Activated CD8-positive, alpha-beta T cell treated with anti-CD3 and anti-CD28 coated beads, Interleukin-2, amount 10 ng/mL, durations not matched to agents 7 days and 5 days (primary cell): ENCODE results near the gene NECAB3. TPM values are rescaled to one million over a fixed set of nuclear protein-coding genes. Genes with fewer than 3 reads are reported as not detected.

ENCODE experiments used
- ATAC-seq: fragments of 150-1000 bp; cut with Tn5 transposase; one replicate; pipeline ENCODE4 v1.10.0; 2021; ENCODE audit warnings: moderate library complexity
- CTCF ChIA-PET: fragments of 350-600 bp; sonication (Branson Sonifier 250); formaldehyde crosslinking; loops from one replicate; lab custom pipeline; 2021; ENCODE audit warnings: antibody characterized with exemption; lab: Charles Lee
- POLR2A ChIA-PET: fragments of 350-600 bp; sonication (Branson Sonifier 250); formaldehyde crosslinking; loops from one replicate; lab custom pipeline; 2021; ENCODE audit warnings: antibody characterized with exemption; lab: Charles Lee
- DNase-seq: peaks from one replicate; pipeline ENCODE4 v3.0.0-alpha.2; 2020
- H3K27ac Mint-ChIP-seq: one replicate; pipeline ENCODE4 v1.8.0; 2021; ENCODE audit warnings: mild to moderate bottlenecking, mixed read lengths
- H3K27me3 Mint-ChIP-seq: one replicate; pipeline ENCODE4 v1.8.0; 2021; ENCODE audit warnings: low read depth, mixed read lengths
- H3K36me3 Mint-ChIP-seq: one replicate; pipeline ENCODE4 v1.8.0; 2021; ENCODE audit warnings: low read depth, mixed read lengths
- H3K4me1 Mint-ChIP-seq: one replicate; pipeline ENCODE4 v1.8.0; 2021; ENCODE audit warnings: low read depth, mixed read lengths
- H3K4me3 Mint-ChIP-seq: one replicate; pipeline ENCODE4 v1.8.0; 2021; ENCODE audit warnings: mild to moderate bottlenecking, mixed read lengths
- H3K9me3 Mint-ChIP-seq: one replicate; pipeline ENCODE4 v1.8.0; 2022; ENCODE audit warnings: mixed read lengths; ENCODE audit not compliant: insufficient read depth
- total RNA-seq, 2 experiments: library from RNA; stranded (reverse); gene quantifications; one replicate each; pipeline ENCODE4 v1.2.3, GENCODE V29; 2021

NECAB3 gene
- total RNA-seq, 2 experiments from 2014 or later: 28.4 to 38.2 TPM

DNA sequence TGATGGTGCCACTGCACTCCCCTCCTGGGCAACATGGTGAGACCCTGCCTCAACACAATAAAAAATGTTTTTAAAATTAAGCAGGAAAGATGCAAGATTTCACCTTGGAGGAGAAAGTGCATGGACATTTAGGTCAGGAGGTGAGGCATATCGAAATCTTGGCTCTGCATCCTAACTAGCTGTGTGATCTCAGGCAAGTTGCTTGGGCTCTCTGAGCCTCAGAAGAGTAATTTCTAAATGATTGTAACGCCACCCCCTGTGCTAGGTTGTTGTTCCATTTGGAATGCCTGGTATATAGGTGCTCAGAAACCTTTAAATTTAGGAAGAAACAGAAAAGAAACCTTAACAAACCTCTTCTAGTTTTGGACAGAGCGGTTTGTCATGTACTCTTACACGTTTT, 48.0 kb downstream of the NECAB3 start:
- ChIA-PET POLR2A (no interaction called here), CTCF (no interaction called here)
- no peaks in the 10 kb centered on the region for H3K27me3 Mint-ChIP-seq
- no peak overlapping the region for H3K27ac Mint-ChIP-seq
- DNase-seq (no peak), ATAC-seq (no peak)
- peaks cover 51% of the 10 kb centered on the region for H3K36me3 Mint-ChIP-seq
- peaks cover 7% of the 10 kb centered on the region for H3K4me1 Mint-ChIP-seq
- H3K9me3 Mint-ChIP-seq: no peaks in the 10 kb centered on the region
- H3K4me3 Mint-ChIP-seq: no peak overlapping the region

- Mint-ChIP-seq H3K4me1 (peaks cover 7% of the 10 kb centered on the region), H3K4me3 (no peak overlapping the region), H3K27ac (peak overlapping the region; percentile 22), H3K9me3 (no peaks in the 10 kb centered on the region), H3K27me3 (no peaks in the 10 kb centered on the region), H3K36me3 (peaks cover 39% of the 10 kb centered on the region)
- ChIA-PET CTCF (no interaction called here), POLR2A (no interaction called here)
- ATAC-seq (no peak), DNase-seq (no peak)
Measured at GRCh38 chr20:33624399-33624798, 49.8 kb downstream of the NECAB3 start.

DNA sequence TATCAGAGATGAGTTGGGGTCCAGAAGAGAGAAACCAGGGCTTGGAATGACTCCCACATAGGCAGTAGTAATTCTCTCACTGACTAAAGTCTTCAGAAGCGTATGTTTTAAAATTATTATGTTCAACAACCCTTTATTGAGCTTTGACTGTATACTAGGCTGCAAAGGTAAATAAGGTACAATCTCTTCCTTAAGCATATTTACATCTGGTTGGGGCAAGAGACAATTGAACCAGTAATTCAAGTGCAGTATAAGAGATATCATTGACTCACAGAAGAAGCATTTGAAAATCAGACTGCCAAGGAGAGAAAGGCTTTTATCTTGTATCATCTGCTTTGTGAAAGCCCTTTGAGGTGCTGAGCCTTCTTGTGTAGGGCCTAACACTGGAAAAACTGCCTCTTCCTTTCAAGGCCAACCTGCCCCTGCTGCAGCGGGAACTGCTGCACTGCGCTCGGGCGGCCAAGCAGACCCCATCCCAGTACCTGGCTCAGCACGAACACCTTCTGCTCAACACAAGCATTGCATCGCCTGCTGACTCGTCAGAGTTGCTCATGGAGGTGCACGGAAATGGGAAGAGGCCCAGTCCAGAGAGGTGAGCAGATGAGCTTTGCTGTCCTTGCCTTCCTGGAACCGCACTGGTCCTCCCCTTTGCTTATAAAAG, 51.4 kb downstream of the NECAB3 start:
- peaks cover 7% of the 10 kb centered on the region for H3K4me1 Mint-ChIP-seq
- H3K27ac Mint-ChIP-seq: no peak overlapping the region
- peaks cover 31% of the 10 kb centered on the region for H3K36me3 Mint-ChIP-seq
- ChIA-PET CTCF (interaction anchor here (1.1 kb wide), 1 partner anchor 11 kb away, joined by 3 read pairs; no protein-coding TSS in a partner anchor), POLR2A (no interaction called here)
- no peaks in the 10 kb centered on the region for H3K27me3 Mint-ChIP-seq
- DNase-seq (no peak), ATAC-seq (no peak)
- H3K9me3 Mint-ChIP-seq: no peaks in the 10 kb centered on the region
- no peak overlapping the region for H3K4me3 Mint-ChIP-seq

DNA sequence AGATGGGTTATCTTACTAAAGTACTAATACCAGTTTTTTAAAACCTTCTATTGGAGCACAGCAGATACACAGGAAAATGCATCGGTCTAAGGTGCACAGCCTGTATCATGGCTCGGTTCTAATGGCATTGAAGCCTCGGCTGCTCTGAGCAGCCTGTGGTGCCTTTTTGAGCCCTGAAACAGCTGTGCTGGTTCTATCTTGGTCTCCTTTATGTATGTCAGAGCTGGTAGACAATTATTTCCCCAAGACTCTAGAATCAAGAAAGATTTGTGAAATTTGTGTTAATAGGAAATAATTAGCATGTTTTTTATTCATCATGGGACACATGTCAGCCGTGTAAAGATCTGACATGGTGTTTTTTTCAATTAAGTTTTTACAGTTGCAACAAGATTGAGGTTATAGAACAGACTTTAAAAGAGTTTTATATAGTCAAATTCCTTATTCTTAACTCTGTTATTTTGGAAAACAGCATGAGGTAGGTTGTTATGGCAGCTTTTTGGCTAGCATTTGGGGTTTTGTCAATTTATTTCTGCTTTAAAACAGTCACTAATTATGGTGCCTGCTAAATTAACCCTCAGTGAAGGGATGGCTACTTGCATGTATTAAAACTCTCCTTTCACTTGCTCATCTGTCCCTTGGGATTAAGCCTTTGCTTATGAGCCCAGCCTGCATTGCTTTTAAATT, 52.4 kb downstream of the NECAB3 start:
- POLR2A ChIA-PET: no interaction called here
- H3K4me1 Mint-ChIP-seq: peaks cover 7% of the 10 kb centered on the region
- CTCF ChIA-PET: interaction anchor here (1.1 kb wide), 1 partner anchor 10 kb away, joined by 3 read pairs; no protein-coding TSS in a partner anchor
- no peak overlapping the region for H3K27ac Mint-ChIP-seq
- H3K36me3 Mint-ChIP-seq: peaks cover 32% of the 10 kb centered on the region
- DNase-seq (no peak), ATAC-seq (no peak)
- no peak overlapping the region for H3K4me3 Mint-ChIP-seq
- H3K9me3 Mint-ChIP-seq: no peaks in the 10 kb centered on the region
- H3K27me3 Mint-ChIP-seq: no peaks in the 10 kb centered on the region

- ATAC-seq (no peak), DNase-seq (no peak)
- Mint-ChIP-seq H3K9me3 (no peaks in the 10 kb centered on the region), H3K27me3 (no peaks in the 10 kb centered on the region), H3K4me3 (no peak overlapping the region), H3K27ac (no peak overlapping the region), H3K36me3 (peaks cover 20% of the 10 kb centered on the region), H3K4me1 (no peaks in the 10 kb centered on the region)
- CTCF ChIA-PET: interaction anchor here (1.2 kb wide), 1 partner anchor 10 kb away, joined by 3 read pairs; no protein-coding TSS in a partner anchor
- POLR2A ChIA-PET: no interaction called here
Measured at GRCh38 chr20:33612001-33612400, 62.2 kb downstream of the NECAB3 start.

GRCh38 chr20:33611106-33611505, 63.1 kb downstream of the NECAB3 start:
- H3K27ac Mint-ChIP-seq: no peak overlapping the region
- CTCF ChIA-PET: no interaction called here
- H3K4me3 Mint-ChIP-seq: no peak overlapping the region
- ATAC-seq (no peak), DNase-seq (no peak)
- H3K9me3 Mint-ChIP-seq: no peaks in the 10 kb centered on the region
- no peaks in the 10 kb centered on the region for H3K4me1 Mint-ChIP-seq
- POLR2A ChIA-PET: no interaction called here
- H3K36me3 Mint-ChIP-seq: peaks cover 16% of the 10 kb centered on the region
- H3K27me3 Mint-ChIP-seq: no peaks in the 10 kb centered on the region

- POLR2A ChIA-PET: no interaction called here
Measured at GRCh38 chr20:33609504-33609903, 64.7 kb downstream of the NECAB3 start.

More at GRCh38 chr20:33609504-33609903, 64.7 kb downstream of the NECAB3 start:
- no peak for ATAC-seq
- no peak for DNase-seq
- Mint-ChIP-seq H3K9me3 (no peaks in the 10 kb centered on the region), H3K27ac (no peak overlapping the region), H3K4me3 (no peak overlapping the region), H3K36me3 (peaks cover 14% of the 10 kb centered on the region), H3K27me3 (no peaks in the 10 kb centered on the region), H3K4me1 (no peaks in the 10 kb centered on the region)
- CTCF ChIA-PET: interaction anchor here (1.4 kb wide), 1 partner anchor 8 kb away, joined by 5 read pairs; no protein-coding TSS in a partner anchor

Other genes with a start within 250 kb of the NECAB3 start
- gene SNTA1, start 230.7 kb downstream of the NECAB3 start, total RNA-seq: 10 to 100 TPM; 13.1 to 13.4 TPM
- gene CBFA2T2, start 184.3 kb downstream of the NECAB3 start, total RNA-seq: 10 to 100 TPM; 14.4 to 14.8 TPM
- gene C20orf144, start 12.1 kb downstream of the NECAB3 start, total RNA-seq: under 1 TPM; 0.16 to 0.21 TPM
- gene ACTL10, start 7.5 kb downstream of the NECAB3 start, total RNA-seq: 1 to 10 TPM; 2.9 to 3.2 TPM
- gene E2F1, start 12.0 kb upstream of the NECAB3 start, total RNA-seq: 10 to 100 TPM; 74.5 to 80.8 TPM
- 10 to 100 TPM; 17.1 to 17.7 TPM for gene PXMP4, start 45.9 kb upstream of the NECAB3 start, total RNA-seq
- gene ZNF341, start 57.6 kb upstream of the NECAB3 start, total RNA-seq: 1 to 10 TPM; 4.7 to 5.2 TPM
- gene CHMP4B, start 136.9 kb upstream of the NECAB3 start, total RNA-seq: 10 to 100 TPM; 86.7 to 93.2 TPM